Kidney glomerular epithelial cell (primary cell): ENCODE data around the gene TECPR2.
"Not testable (repeated sequence)": the region's sequence is repeated elsewhere in the genome, so short reads cannot be mapped to it uniquely, and the experiment has no call there.

Source experiments
- DNase-seq: peaks from one replicate; lab custom pipeline; 2025; lab: John Stamatoyannopoulos, UW

Gene TECPR2

GRCh38 chr14:102333795-102334705, 28.7 kb upstream of the TECPR2 start:
- DNase-seq, result no peak

- no peak for DNase-seq
These were observed 27.6 kb upstream of the TECPR2 start for GRCh38 chr14:102335163-102335562.

GRCh38 chr14:102338724-102339123, 24.0 kb upstream of the TECPR2 start:
- no peak for DNase-seq

- DNase-seq, result no peak
These were observed 21.2 kb upstream of the TECPR2 start for GRCh38 chr14:102341566-102341965.

- no peak for DNase-seq
These were observed 20.5 kb upstream of the TECPR2 start for GRCh38 chr14:102342238-102342637.

GRCh38 chr14:102344084-102344483, 18.7 kb upstream of the TECPR2 start:
- DNase-seq, result no peak

GRCh38 chr14:102344485-102344884, 18.3 kb upstream of the TECPR2 start:
- no peak for DNase-seq

- no peak for DNase-seq
These were observed 17.5 kb upstream of the TECPR2 start for GRCh38 chr14:102345232-102345631.

- DNase-seq, result no peak
These were observed 16.1 kb upstream of the TECPR2 start for GRCh38 chr14:102346645-102347044.

- DNase-seq, result no peak
These were observed 14.4 kb upstream of the TECPR2 start for GRCh38 chr14:102348376-102348775.

- no peak for DNase-seq
These were observed 11.7 kb upstream of the TECPR2 start for GRCh38 chr14:102351023-102351422.

- not testable (repeated sequence) for DNase-seq
These were observed 11.1 kb upstream of the TECPR2 start for GRCh38 chr14:102351593-102351992.

GRCh38 chr14:102352213-102352612, 10.5 kb upstream of the TECPR2 start:
- no peak for DNase-seq

- no peak for DNase-seq
These were observed 9.6 kb upstream of the TECPR2 start for GRCh38 chr14:102353126-102353619.

- no peak for DNase-seq
These were observed 6.5 kb upstream of the TECPR2 start for GRCh38 chr14:102356280-102356679.

- DNase-seq, result no peak
These were observed 3.4 kb upstream of the TECPR2 start for GRCh38 chr14:102359341-102359740.

- no peak for DNase-seq
These were observed 2.4 kb upstream of the TECPR2 start for GRCh38 chr14:102360388-102360787.

GRCh38 chr14:102362084-102362483, 657 bp upstream of the TECPR2 start:
- DNase-seq, result no peak

- peak; percentile 1 for DNase-seq
These were observed 622 bp downstream of the TECPR2 start for GRCh38 chr14:102363182-102363943.

- no peak for DNase-seq
These were observed 7.6 kb downstream of the TECPR2 start for GRCh38 chr14:102370305-102370809.

- no peak for DNase-seq
These were observed 8.6 kb downstream of the TECPR2 start for GRCh38 chr14:102371361-102371760.

- no peak for DNase-seq
These were observed 10.4 kb downstream of the TECPR2 start for GRCh38 chr14:102373110-102373509.

GRCh38 chr14:102374264-102374663, 11.5 kb downstream of the TECPR2 start:
- DNase-seq, result no peak
